HL-60/S4 treated with retinoic acid at 250 ng/mL for 4 days and 3 days (cell line): ENCODE data around the gene ASIC2.

Experiments used
- in situ Hi-C: fragments of 300-500 bp; cut with MboI; formaldehyde crosslinking; loops from 2 replicates; pipeline ENCODE4 v1.7.0; 2022; ENCODE audit warnings: low sequenced_read_pairs

Gene ASIC2

GRCh38 chr17:33245183-33245582 is 47.9 kb downstream of the ASIC2 start:
- in situ Hi-C loops: no loop called here

GRCh38 chr17:33243732-33244131 is 49.4 kb downstream of the ASIC2 start:
- in situ Hi-C loops: no loop called here

- in situ Hi-C loops: no loop called here
Observed at GRCh38 chr17:33242375-33243124, 50.5 kb downstream of the ASIC2 start.

GRCh38 chr17:33241390-33241789 is 51.7 kb downstream of the ASIC2 start:
- in situ Hi-C loops: no loop called here

- in situ Hi-C loops: no loop called here
Observed at GRCh38 chr17:33240362-33240761, 52.7 kb downstream of the ASIC2 start.

GRCh38 chr17:33239702-33240101 is 53.4 kb downstream of the ASIC2 start:
- in situ Hi-C loops: no loop called here

- in situ Hi-C loops: no loop called here
Observed at GRCh38 chr17:33234930-33235685, 58.0 kb downstream of the ASIC2 start.

- in situ Hi-C loops: no loop called here
Observed at GRCh38 chr17:33234233-33234632, 58.9 kb downstream of the ASIC2 start.

- in situ Hi-C loops: no loop called here
Observed at GRCh38 chr17:33233811-33234177, 59.3 kb downstream of the ASIC2 start.

GRCh38 chr17:33229499-33229898 is 63.6 kb downstream of the ASIC2 start:
- in situ Hi-C loops: no loop called here

GRCh38 chr17:33229028-33229427 is 64.1 kb downstream of the ASIC2 start:
- in situ Hi-C loops: no loop called here

GRCh38 chr17:33228548-33228947 is 64.5 kb downstream of the ASIC2 start:
- in situ Hi-C loops: no loop called here

GRCh38 chr17:33227911-33228310 is 65.2 kb downstream of the ASIC2 start:
- in situ Hi-C loops: no loop called here

- in situ Hi-C loops: no loop called here
Observed at GRCh38 chr17:33225994-33226393, 67.1 kb downstream of the ASIC2 start.

GRCh38 chr17:33225509-33225908 is 67.6 kb downstream of the ASIC2 start:
- in situ Hi-C loops: no loop called here

- in situ Hi-C loops: no loop called here
Observed at GRCh38 chr17:33220036-33220435, 73.1 kb downstream of the ASIC2 start.

GRCh38 chr17:33218698-33219601 is 74.1 kb downstream of the ASIC2 start:
- in situ Hi-C loops: no loop called here

GRCh38 chr17:33217891-33218290 is 75.2 kb downstream of the ASIC2 start:
- in situ Hi-C loops: no loop called here

- in situ Hi-C loops: no loop called here
Observed at GRCh38 chr17:33214996-33215395, 78.1 kb downstream of the ASIC2 start.

- in situ Hi-C loops: no loop called here
Observed at GRCh38 chr17:33210285-33210684, 82.8 kb downstream of the ASIC2 start.

GRCh38 chr17:33209671-33210070 is 83.4 kb downstream of the ASIC2 start:
- in situ Hi-C loops: no loop called here
